ENCODE data around the gene TRMT44.

TRMT44 gene

DNA sequence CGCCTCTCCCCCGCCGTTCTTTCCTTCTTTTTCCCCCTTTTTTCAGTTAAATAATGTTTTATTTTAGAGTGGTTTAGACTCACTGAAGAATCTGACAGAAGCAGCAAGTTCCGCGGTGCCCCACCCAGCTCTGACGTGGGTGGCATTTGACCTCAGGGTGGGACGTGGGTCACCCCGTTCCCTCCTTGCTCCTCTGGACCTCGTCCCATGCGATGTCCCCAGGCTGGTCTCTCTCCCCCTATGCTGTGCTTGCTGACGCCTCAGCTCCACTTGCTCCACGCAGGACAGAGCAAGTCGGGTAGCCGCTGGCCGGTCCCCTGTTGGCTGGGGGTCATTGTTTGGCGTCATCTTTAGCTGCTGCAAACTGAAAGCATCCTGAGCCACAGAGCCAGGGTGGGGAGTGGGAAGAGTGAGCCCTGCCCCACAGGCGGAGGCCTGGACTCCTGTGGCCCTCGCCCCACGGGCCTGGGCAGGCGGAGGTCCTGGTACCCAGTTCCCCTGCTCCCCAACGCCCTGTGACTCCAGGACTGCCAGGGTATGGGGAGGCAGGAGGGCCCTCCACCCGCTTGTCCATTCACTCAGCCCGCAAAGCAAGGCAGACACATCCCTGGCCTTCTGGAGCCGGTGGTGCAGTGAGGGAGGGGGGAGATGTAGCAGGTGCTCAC lies 30.8 kb downstream of the TRMT44 start:
- no peaks in the 10 kb centered on the region for H3K27me3 ChIP-seq (ENCODE audit: insufficient read depth, low read length)
- peaks cover 3% of the 10 kb centered on the region; the same call in 1 of the 2 replicates for H3K4me1 ChIP-seq (ENCODE audit: insufficient read depth, low read length)
- H3K9me3 ChIP-seq (ENCODE audit: insufficient read depth, low read depth, low read length): no peaks in the 10 kb centered on the region
- H3K9ac ChIP-seq (ENCODE audit: low read depth, low read length): no peak overlapping the region
- WGBS: 91% methylated on average over 22 of the region's 24 CpGs
- H3K36me3 ChIP-seq (ENCODE audit: insufficient read depth, low read length): peaks cover 40% of the 10 kb centered on the region
- H3K4me3 ChIP-seq (ENCODE audit: low read length): no peak overlapping the region
- H3K27ac ChIP-seq (ENCODE audit: low read depth, low read length): no peak overlapping the region

DNA sequence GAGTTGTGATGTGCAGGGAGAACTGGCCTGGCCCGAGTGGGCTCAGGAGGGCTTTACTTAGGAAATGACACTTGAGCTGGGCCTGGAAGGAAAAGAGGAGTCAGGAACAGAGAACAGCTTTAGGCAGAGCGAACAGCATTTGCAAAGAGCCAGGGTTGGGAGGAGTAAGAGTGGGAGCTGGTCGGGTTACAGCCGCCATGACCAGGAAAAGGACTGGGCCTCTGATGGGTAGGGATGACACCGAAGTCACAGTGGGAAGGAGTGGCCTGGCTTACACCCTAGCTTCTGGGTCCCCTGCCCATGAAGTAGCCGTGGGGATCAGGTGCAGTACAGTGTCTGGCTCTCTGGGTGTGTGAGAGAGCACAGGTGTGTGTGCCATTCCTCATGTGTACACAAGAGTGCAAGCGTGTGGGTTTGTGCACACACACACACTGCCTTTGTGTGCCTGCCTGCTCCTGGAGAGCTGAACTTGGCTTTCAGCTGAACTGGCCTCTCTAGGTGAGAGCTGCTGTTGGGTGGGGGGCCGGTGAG lies 31.6 kb downstream of the TRMT44 start:
- H3K4me3 ChIP-seq (ENCODE audit: low read length): no peak overlapping the region
- peaks cover 3% of the 10 kb centered on the region; the same call in 1 of the 2 replicates for H3K4me1 ChIP-seq (ENCODE audit: insufficient read depth, low read length)
- no peaks in the 10 kb centered on the region for H3K27me3 ChIP-seq (ENCODE audit: insufficient read depth, low read length)
- H3K9ac ChIP-seq (ENCODE audit: low read depth, low read length): peak overlapping the region; percentile 19; the same call in 1 of the 2 replicates
- 87% methylated on average over 8 of the region's 8 CpGs for WGBS
- peaks cover 41% of the 10 kb centered on the region for H3K36me3 ChIP-seq (ENCODE audit: insufficient read depth, low read length)
- no peak overlapping the region for H3K27ac ChIP-seq (ENCODE audit: low read depth, low read length)
- H3K9me3 ChIP-seq (ENCODE audit: insufficient read depth, low read depth, low read length): no peaks in the 10 kb centered on the region

DNA sequence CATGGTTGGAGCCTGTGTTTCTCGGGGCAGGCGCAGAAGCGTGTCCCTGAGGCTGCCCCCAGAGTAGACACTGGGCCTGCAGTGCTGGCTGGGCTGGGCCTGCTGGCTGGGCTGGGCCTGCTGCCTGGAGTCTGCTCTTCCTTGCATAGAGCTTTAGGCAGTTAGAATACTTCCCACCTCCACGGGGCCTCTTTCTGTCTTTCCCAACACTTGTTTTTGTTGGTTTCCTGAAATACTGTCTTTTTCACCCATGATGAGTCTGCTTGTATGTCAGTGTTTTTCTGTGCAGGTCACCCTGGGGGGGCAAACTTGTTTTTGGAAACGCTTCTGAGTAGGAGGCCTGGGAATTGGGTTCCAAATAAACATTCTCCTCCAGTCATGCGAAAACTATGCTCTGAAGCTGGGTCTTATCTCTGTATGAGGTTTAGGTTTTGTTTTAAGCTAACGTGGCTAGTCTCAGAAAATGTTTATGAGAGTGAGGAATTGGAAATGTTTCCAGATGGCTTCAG lies 32.2 kb downstream of the TRMT44 start:
- Histone ChIP-seq H3K4me3 (ENCODE audit: low read length) (no peak overlapping the region), H3K9me3 (ENCODE audit: insufficient read depth, low read depth, low read length) (no peaks in the 10 kb centered on the region), H3K27ac (ENCODE audit: low read depth, low read length) (no peak overlapping the region), H3K9ac (ENCODE audit: low read depth, low read length) (peak overlapping the region; percentile 19; the same call in 1 of the 2 replicates), H3K36me3 (ENCODE audit: insufficient read depth, low read length) (peaks cover 38% of the 10 kb centered on the region), H3K27me3 (ENCODE audit: insufficient read depth, low read length) (no peaks in the 10 kb centered on the region), H3K4me1 (ENCODE audit: insufficient read depth, low read length) (peaks cover 3% of the 10 kb centered on the region; the same call in 1 of the 2 replicates)
- 86% methylated on average over 7 of the region's 7 CpGs for WGBS

DNA sequence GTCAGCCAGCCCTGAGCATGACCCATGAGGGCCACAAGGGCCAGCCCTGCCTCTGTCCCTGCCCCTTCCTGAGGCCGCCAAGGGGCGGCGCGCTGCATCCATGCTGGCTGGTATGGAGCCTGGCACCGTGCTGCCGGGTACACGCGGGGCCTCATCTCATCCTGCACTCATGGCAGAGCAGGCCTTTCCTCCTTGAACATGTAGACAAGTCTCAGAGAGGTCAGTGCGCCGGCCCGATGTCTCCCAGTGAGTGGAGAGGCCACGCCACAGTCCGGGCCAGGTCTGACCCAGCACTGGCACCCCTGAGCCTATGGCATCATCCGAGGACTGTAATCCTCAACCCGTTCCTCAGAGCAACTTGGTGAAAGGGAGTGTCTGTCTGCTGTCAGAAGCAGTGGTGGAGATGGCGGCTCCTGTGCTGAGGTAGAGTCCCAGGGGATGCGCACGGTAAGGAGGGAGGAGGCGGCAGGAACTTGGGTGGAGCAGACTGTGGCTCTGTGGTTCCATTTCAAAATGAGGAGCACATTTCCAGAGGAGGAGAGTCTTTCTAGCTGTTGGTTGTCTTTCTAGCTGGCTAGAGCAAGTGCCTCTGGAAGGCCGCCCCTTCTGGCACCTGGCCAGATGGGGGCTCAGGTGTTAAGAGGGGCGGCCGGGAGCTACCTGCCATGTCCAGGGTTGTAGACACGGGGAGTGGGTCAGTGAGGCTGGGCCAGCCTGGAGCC lies 32.8 kb downstream of the TRMT44 start:
- Histone ChIP-seq H3K9ac (ENCODE audit: low read depth, low read length) (no peak overlapping the region), H3K27ac (ENCODE audit: low read depth, low read length) (no peak overlapping the region), H3K4me1 (ENCODE audit: insufficient read depth, low read length) (peaks cover 3% of the 10 kb centered on the region; the same call in 1 of the 2 replicates), H3K36me3 (ENCODE audit: insufficient read depth, low read length) (peaks cover 32% of the 10 kb centered on the region), H3K9me3 (ENCODE audit: insufficient read depth, low read depth, low read length) (no peaks in the 10 kb centered on the region), H3K4me3 (ENCODE audit: low read length) (no peak overlapping the region), H3K27me3 (ENCODE audit: insufficient read depth, low read length) (no peaks in the 10 kb centered on the region)
- 94% methylated on average over 23 of the region's 23 CpGs for WGBS

DNA sequence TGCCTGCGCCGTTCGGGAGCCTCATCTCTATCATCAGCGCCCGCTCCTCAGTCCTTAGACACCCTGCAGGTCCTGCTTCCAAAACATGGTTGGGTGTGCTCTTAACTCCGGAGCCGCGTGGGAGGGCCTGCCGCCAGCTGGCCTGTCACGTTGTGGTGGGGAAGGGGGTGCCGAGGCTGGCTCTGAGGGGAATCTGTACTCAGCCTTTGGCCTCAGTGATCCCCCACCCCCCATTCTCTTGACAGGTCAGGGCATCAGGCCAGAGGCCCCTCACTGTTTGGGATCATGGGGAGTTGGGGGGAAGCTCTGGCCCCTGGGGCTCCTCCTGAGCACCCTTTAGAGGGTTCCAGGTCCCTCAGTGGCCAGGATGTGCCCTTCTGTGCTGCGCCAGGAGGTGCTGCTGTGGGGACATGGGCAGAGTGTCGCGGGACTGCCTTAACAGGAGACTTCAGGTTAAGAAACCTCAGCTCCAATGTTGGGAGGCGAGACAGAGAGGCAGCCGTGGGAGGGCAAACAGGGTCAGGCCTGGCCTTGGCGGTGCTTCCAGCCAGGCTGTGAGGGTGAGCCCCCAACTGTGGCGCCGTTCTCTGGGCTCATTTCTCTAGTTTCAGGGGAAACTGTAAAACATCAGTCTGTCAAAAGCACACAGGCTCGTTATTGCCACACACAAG lies 33.5 kb downstream of the TRMT44 start:
- H3K4me1 ChIP-seq (ENCODE audit: insufficient read depth, low read length): peaks cover 1% of the 10 kb centered on the region; the same call in 1 of the 2 replicates
- H3K4me3 ChIP-seq (ENCODE audit: low read length): no peak overlapping the region
- no peak overlapping the region for H3K9ac ChIP-seq (ENCODE audit: low read depth, low read length)
- no peak overlapping the region for H3K27ac ChIP-seq (ENCODE audit: low read depth, low read length)
- H3K36me3 ChIP-seq (ENCODE audit: insufficient read depth, low read length): peaks cover 27% of the 10 kb centered on the region
- H3K9me3 ChIP-seq (ENCODE audit: insufficient read depth, low read depth, low read length): no peaks in the 10 kb centered on the region
- H3K27me3 ChIP-seq (ENCODE audit: insufficient read depth, low read length): no peaks in the 10 kb centered on the region
- WGBS: 93% methylated on average over 20 of the region's 20 CpGs

DNA sequence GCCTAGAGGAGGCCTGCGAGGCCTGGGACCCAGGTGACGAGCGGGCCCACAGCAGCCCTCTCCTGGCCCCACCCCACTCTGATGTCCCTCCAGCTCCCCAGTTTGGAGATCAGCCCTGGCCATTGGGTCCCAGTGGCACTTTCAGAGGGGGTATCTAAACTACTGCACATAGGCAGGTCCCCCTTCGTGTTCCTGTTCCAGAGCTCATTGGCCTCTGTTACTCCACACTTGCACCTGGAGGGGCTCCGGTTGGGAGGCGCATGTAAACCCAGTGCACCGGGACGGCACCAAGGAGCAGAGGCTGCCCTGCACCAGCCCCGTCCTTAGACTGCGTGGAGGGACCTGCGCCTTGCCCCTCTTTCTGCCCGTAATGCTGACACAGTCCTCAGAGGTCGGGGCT lies 34.3 kb downstream of the TRMT44 start:
- H3K36me3 ChIP-seq (ENCODE audit: insufficient read depth, low read length): peaks cover 19% of the 10 kb centered on the region
- no peak overlapping the region for H3K27ac ChIP-seq (ENCODE audit: low read depth, low read length)
- H3K4me1 ChIP-seq (ENCODE audit: insufficient read depth, low read length): no peaks in the 10 kb centered on the region
- no peak overlapping the region for H3K4me3 ChIP-seq (ENCODE audit: low read length)
- H3K9me3 ChIP-seq (ENCODE audit: insufficient read depth, low read depth, low read length): no peaks in the 10 kb centered on the region
- no peak overlapping the region for H3K9ac ChIP-seq (ENCODE audit: low read depth, low read length)
- H3K27me3 ChIP-seq (ENCODE audit: insufficient read depth, low read length): no peaks in the 10 kb centered on the region
- 94% methylated on average over 13 of the region's 13 CpGs for WGBS

DNA sequence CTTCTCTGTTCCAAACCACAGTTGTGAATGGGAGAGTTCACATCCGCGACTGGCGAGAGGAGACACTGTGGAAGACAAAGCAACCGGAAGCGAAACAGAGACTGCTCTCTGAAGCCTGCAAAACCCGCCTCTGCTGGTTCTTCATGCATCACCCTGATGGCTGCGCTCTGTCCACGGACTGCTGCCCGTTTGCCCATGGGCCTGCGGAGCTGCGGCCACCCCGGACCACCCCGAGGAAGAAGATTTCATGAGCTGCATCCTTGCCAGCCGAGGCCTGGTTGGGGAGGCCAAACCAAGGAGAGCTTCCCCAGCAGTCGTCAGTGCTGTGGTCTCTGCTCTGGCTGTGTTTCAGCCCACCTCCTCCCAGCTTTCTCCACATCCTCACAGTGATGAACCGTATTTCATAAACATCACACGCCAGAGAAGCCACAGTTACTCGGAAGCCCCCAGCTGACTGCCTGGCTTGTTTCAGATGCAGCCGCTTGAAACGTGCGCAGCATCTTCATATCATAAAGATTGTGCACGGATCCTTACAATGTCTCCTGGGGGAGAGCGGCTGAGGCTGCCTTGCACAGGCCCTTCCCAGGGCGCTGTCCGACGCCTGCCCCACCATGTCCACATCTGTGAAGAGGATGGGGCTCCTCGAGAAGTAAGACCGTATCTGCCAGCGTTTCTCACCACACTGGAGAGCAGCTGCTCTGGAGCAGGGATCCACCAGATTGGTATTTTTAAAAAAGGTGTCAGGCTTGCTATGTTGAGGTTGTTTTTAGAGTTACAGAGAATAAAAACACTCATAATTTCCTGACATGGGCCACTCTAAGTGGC lies 35.4 kb downstream of the TRMT44 start:
- Histone ChIP-seq H3K36me3 (ENCODE audit: insufficient read depth, low read length) (peaks cover 17% of the 10 kb centered on the region), H3K27me3 (ENCODE audit: insufficient read depth, low read length) (no peaks in the 10 kb centered on the region), H3K4me1 (ENCODE audit: insufficient read depth, low read length) (0 out of 2 replicates have a peak, but pooled peaks cover 6% of the 10 kb centered on the region), H3K9me3 (ENCODE audit: insufficient read depth, low read depth, low read length) (no peaks in the 10 kb centered on the region), H3K9ac (ENCODE audit: low read depth, low read length) (no peak overlapping the region), H3K4me3 (ENCODE audit: low read length) (no peak overlapping the region), H3K27ac (ENCODE audit: low read depth, low read length) (no peak overlapping the region)
- 96% methylated on average over 29 of the region's 29 CpGs for WGBS

DNA sequence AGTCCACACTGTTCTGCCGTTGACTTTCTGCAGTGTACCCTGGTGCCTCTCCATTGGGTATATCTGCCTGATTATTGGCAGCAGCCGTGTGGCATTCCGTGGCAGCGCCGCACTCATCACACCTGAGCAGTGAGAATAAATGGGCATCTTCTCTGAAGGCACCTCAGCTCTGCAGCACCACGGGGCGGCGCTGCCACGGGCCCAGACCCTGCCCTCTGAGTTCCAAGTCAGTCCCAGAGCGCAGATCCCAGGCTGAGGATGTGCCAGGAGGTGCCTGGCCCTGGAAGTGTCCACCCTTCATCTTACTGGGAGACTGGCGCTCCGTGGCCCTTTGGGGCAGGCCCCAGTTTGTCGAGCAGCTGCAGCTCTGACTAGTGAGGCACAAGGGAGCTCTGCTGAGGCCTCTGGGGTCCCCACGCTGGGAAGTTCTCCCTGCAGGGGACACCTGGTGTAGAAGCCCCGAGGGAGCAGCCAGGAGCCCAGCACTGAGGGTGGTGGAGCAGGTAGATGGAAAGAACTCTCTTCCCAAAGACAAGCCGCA lies 36.6 kb downstream of the TRMT44 start:
- Histone ChIP-seq H3K36me3 (ENCODE audit: insufficient read depth, low read length) (peaks cover 17% of the 10 kb centered on the region), H3K9me3 (ENCODE audit: insufficient read depth, low read depth, low read length) (no peaks in the 10 kb centered on the region), H3K4me3 (ENCODE audit: low read length) (no peak overlapping the region), H3K27me3 (ENCODE audit: insufficient read depth, low read length) (no peaks in the 10 kb centered on the region), H3K9ac (ENCODE audit: low read depth, low read length) (no peak overlapping the region), H3K4me1 (ENCODE audit: insufficient read depth, low read length) (0 out of 2 replicates have a peak, but pooled peaks cover 6% of the 10 kb centered on the region), H3K27ac (ENCODE audit: low read depth, low read length) (no peak overlapping the region)
- WGBS: 94% methylated on average over 16 of the region's 16 CpGs

DNA sequence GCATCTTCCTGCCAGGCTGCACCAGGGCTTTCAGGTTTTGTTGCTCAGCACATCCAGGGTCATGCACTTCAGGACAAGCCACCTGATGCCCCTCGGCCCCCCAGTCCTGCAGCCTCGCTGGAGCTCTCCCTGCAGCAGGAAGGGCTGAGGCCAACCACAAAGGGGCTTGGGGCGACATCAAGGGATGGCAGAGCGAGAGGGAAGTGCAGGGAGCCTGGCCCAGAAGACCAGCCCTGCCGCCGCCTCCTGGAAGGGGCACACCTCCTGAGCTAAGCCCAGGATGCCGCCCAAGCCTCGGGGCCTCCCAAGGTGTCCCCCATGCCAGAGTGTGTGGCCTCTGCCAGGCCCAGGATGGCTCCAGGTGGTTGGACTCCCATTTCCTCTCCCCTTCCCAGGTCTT lies 37.1 kb downstream of the TRMT44 start:
- Histone ChIP-seq H3K27ac (ENCODE audit: low read depth, low read length) (no peak overlapping the region), H3K4me3 (ENCODE audit: low read length) (no peak overlapping the region), H3K4me1 (ENCODE audit: insufficient read depth, low read length) (0 out of 2 replicates have a peak, but pooled peaks cover 6% of the 10 kb centered on the region), H3K36me3 (ENCODE audit: insufficient read depth, low read length) (peaks cover 17% of the 10 kb centered on the region), H3K27me3 (ENCODE audit: insufficient read depth, low read length) (no peaks in the 10 kb centered on the region), H3K9me3 (ENCODE audit: insufficient read depth, low read depth, low read length) (no peaks in the 10 kb centered on the region), H3K9ac (ENCODE audit: low read depth, low read length) (no peak overlapping the region)
- WGBS: 93% methylated on average over 8 of the region's 8 CpGs

DNA sequence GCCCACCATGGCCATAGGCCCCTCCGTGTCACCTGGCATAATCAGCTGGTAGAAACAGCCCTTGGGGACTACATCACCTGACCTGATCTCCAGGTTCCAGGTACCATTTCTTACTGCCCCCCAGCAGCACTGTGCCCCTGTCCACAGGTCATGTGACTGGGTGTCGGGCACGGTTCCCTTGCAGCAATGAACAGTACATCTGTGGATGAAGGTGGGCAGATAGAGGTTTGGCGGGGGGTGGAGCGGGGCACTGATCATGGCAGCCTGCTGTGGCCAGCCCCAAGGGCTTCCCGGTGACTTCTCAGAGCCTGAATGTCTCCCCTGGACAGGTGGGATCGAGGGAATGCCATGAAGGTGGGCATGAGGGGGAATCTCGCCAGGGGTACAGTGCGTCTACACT lies 37.8 kb downstream of the TRMT44 start:
- no peaks in the 10 kb centered on the region for H3K27me3 ChIP-seq (ENCODE audit: insufficient read depth, low read length)
- H3K9me3 ChIP-seq (ENCODE audit: insufficient read depth, low read depth, low read length): no peaks in the 10 kb centered on the region
- no peak overlapping the region for H3K4me3 ChIP-seq (ENCODE audit: low read length)
- 93% methylated on average over 9 of the region's 9 CpGs for WGBS
- H3K27ac ChIP-seq (ENCODE audit: low read depth, low read length): no peak overlapping the region
- H3K36me3 ChIP-seq (ENCODE audit: insufficient read depth, low read length): peaks cover 17% of the 10 kb centered on the region
- no peak overlapping the region for H3K9ac ChIP-seq (ENCODE audit: low read depth, low read length)
- 0 out of 2 replicates have a peak, but pooled peaks cover 6% of the 10 kb centered on the region for H3K4me1 ChIP-seq (ENCODE audit: insufficient read depth, low read length)

Data from HUES64 (cell line).